HG02759 (cell line): ENCODE data around the gene LDB1.

ENCODE experiments used
- ATAC-seq: cut with Tn5 transposase; IDR thresholded peaks from one replicate; pipeline ENCODE4 v1.9.1; 2021; ENCODE audit warnings: mild to moderate bottlenecking, moderate library complexity; ENCODE audit not compliant: unreplicated experiment

Gene LDB1

GRCh38 chr10:102139281-102140110, 19.3 kb upstream of the LDB1 start:
- no peak for ATAC-seq

- no peak for ATAC-seq
Observed at GRCh38 chr10:102135956-102136526, 15.9 kb upstream of the LDB1 start.

GRCh38 chr10:102134416-102134815, 14.2 kb upstream of the LDB1 start:
- no peak for ATAC-seq

GRCh38 chr10:102133373-102134195, 13.4 kb upstream of the LDB1 start:
- no peak for ATAC-seq

GRCh38 chr10:102132563-102133372, 12.6 kb upstream of the LDB1 start, which contains the start of gene PPRC1:
TSS of gene PPRC1 (plus strand) at chr10:102133040. CDS start at chr10:102133069, 29 bp downstream.
- ATAC-seq, result peak; percentile 92

- ATAC-seq, result no peak
Observed at GRCh38 chr10:102132193-102132562, 12.0 kb upstream of the LDB1 start.

- ATAC-seq, result no peak
Observed at GRCh38 chr10:102131286-102132170, 11.4 kb upstream of the LDB1 start.

- ATAC-seq, result no peak
Observed at GRCh38 chr10:102123223-102123622, 3.1 kb upstream of the LDB1 start.

GRCh38 chr10:102122450-102122849, 2.3 kb upstream of the LDB1 start:
- ATAC-seq, result no peak

- no peak for ATAC-seq
Observed at GRCh38 chr10:102121739-102122372, 1.7 kb upstream of the LDB1 start.

GRCh38 chr10:102120991-102121738, 997 bp upstream of the LDB1 start:
- no peak for ATAC-seq

- ATAC-seq, result no peak
Observed at GRCh38 chr10:102119417-102120141, 589 bp downstream of the LDB1 start.

GRCh38 chr10:102118867-102119266, 1.3 kb downstream of the LDB1 start:
- ATAC-seq, result no peak

GRCh38 chr10:102117391-102118159, 2.6 kb downstream of the LDB1 start:
- ATAC-seq, result no peak

GRCh38 chr10:102116656-102117055, 3.5 kb downstream of the LDB1 start:
- no peak for ATAC-seq

- ATAC-seq, result no peak
Observed at GRCh38 chr10:102115775-102116174, 4.4 kb downstream of the LDB1 start.
